ENCODE results near the gene EVA1B. TPM values are rescaled to one million over a fixed set of nuclear protein-coding genes. Genes with fewer than 3 reads are reported as not detected.
A peak's percentile ranks its signal among the peaks of the same experiment; 100 is the strongest.

EVA1B gene
- total RNA-seq, 3 donors from 2014 or later (not counting 1 experiment from before 2014, with no cell fraction given): 4.0 to 8.0 (median 4.9) TPM

DNA sequence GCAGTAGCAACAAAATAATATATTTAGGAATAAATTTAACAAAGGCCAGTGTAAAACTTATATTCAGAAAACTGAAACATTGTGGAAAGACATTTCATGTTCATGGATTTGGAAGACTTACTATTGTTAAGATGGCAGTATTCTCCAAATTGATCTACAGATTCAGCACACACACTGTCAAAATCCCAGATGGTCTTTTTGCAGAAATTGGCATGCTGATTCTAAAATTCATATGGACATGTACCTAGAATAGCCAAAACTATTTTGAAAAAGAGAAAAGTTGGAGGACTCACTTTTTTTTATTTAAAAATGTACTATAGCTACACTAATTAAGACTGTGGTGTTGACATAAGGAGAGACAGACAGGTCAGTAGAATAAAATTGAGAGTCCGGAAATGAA, 49.2 kb downstream of the EVA1B start:
- no peaks in the 10 kb centered on the region for H3K4me1 ChIP-seq (ENCODE audit: control insufficient read depth, insufficient read depth, low read length)
- intact Hi-C loops (cut with micrococcal nuclease): no loop called here
- H3K4me3 Mint-ChIP-seq: no peak overlapping the region
- H3K27me3 Mint-ChIP-seq (ENCODE audit: low read depth in 2 of 2): no peaks in the 10 kb centered on the region
- no peaks in the 10 kb centered on the region for H3K9me3 ChIP-seq (ENCODE audit: control insufficient read depth, insufficient read depth, low read length)
- TF ChIP-seq, protein P1, sequence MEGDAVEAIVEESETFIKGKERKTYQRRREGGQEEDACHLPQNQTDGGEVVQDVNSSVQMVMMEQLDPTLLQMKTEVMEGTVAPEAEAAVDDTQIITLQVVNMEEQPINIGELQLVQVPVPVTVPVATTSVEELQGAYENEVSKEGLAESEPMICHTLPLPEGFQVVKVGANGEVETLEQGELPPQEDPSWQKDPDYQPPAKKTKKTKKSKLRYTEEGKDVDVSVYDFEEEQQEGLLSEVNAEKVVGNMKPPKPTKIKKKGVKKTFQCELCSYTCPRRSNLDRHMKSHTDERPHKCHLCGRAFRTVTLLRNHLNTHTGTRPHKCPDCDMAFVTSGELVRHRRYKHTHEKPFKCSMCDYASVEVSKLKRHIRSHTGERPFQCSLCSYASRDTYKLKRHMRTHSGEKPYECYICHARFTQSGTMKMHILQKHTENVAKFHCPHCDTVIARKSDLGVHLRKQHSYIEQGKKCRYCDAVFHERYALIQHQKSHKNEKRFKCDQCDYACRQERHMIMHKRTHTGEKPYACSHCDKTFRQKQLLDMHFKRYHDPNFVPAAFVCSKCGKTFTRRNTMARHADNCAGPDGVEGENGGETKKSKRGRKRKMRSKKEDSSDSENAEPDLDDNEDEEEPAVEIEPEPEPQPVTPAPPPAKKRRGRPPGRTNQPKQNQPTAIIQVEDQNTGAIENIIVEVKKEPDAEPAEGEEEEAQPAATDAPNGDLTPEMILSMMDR (IDR thresholded peaks at IDR 0.05): no peak
- WGBS (ENCODE audit: insufficient coverage): no CpG with 5 or more reads among the region's 1 CpG
- H3K36me3 ChIP-seq (ENCODE audit: control insufficient read depth, insufficient read depth, low read length): peaks cover 13% of the 10 kb centered on the region
- no peaks in the 10 kb centered on the region for H3K9me3 Mint-ChIP-seq
- ATAC-seq (no peak), DNase-seq (no peak)
- H3K27me3 ChIP-seq (ENCODE audit: control insufficient read depth, insufficient read depth, low read length): no peaks in the 10 kb centered on the region
- peaks cover 13 to 17% of the 10 kb centered on the region in 2 donors for H3K4me1 Mint-ChIP-seq
- H3K27ac ChIP-seq (ENCODE audit: low read length): no peak overlapping the region
- no peak overlapping the region for H3K4me3 ChIP-seq (ENCODE audit: low read length)
- peak overlapping the region in 1 of 2 donors; percentile 84 for H3K27ac Mint-ChIP-seq
- H3K36me3 Mint-ChIP-seq: no peaks in the 10 kb centered on the region

DNA sequence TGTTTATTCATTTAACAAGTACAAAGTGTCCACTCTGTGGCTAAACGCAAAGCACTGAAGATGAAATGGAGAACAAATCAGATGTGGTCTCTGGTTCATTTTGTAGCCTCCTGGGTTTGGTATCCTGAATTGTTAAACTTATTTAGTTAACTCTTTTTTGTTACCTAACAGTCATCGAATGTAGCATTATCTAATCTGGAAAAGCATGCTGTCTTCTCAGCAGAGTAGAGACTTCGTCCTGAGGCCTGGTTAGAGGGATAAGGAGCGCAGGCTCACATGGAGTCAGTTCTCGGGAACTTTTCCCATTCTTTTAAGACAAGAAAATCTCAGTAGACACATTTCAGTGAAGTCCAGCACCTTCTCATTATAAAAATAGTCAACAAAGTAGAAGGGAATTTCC, 50.4 kb downstream of the EVA1B start:
- Histone ChIP-seq H3K27me3 (ENCODE audit: control insufficient read depth, insufficient read depth, low read length) (no peaks in the 10 kb centered on the region), H3K36me3 (ENCODE audit: control insufficient read depth, insufficient read depth, low read length) (peaks cover 20% of the 10 kb centered on the region), H3K27ac (ENCODE audit: low read length) (no peak overlapping the region), H3K9me3 (ENCODE audit: control insufficient read depth, insufficient read depth, low read length) (no peaks in the 10 kb centered on the region), H3K4me3 (ENCODE audit: low read length) (no peak overlapping the region), H3K4me1 (ENCODE audit: control insufficient read depth, insufficient read depth, low read length) (no peaks in the 10 kb centered on the region)
- TF ChIP-seq, protein P1 (IDR thresholded peaks at IDR 0.05): no peak
- ATAC-seq: no peak
- Mint-ChIP-seq H3K4me1 (peaks cover 12 to 14% of the 10 kb centered on the region in 2 donors), H3K36me3 (no peaks in the 10 kb centered on the region), H3K9me3 (no peaks in the 10 kb centered on the region), H3K27ac (peak overlapping the region; percentile 64 to 84), H3K27me3 (ENCODE audit: low read depth in 2 of 2) (no peaks in the 10 kb centered on the region), H3K4me3 (no peak overlapping the region)
- 88% methylated on average over 3 of the region's 5 CpGs for WGBS (ENCODE audit: insufficient coverage)
- intact Hi-C loops (cut with micrococcal nuclease): no loop called here
- DNase-seq: no peak

Other genes with a start within 250 kb of the EVA1B start
- under 1 TPM in 2 of 3 donors, not detected in 1; 0.24 to 0.35 TPM for gene TEKT2, start 239.6 kb downstream of the EVA1B start, total RNA-seq
- 10 to 100 TPM in 2 of 3 donors, 1 to 10 TPM in 1; 9.6 to 15.9 (median 12.4) TPM for gene ADPRS, start 234.8 kb downstream of the EVA1B start, total RNA-seq
- under 1 TPM; 0.09 to 0.20 (median 0.14) TPM for gene COL8A2, start 198.4 kb downstream of the EVA1B start, total RNA-seq
- 10 to 100 TPM; 28.0 to 34.7 (median 34.3) TPM for gene TRAPPC3, start 174.2 kb downstream of the EVA1B start, total RNA-seq
- 100 to 1,000 TPM; 213 to 232 (median 230) TPM for gene MAP7D1, start 167.5 kb downstream of the EVA1B start, total RNA-seq
- 100 to 1,000 TPM in 1 of 3 donors, 10 to 100 TPM in 2; 88.6 to 110 (median 97.4) TPM for gene THRAP3, start 99.2 kb downstream of the EVA1B start, total RNA-seq
- 1 to 10 TPM; 1.9 to 2.6 (median 2.5) TPM for gene SH3D21, start 17.3 kb downstream of the EVA1B start, total RNA-seq
- 10 to 100 TPM; 55.9 to 65.3 (median 59.8) TPM for gene STK40, start 62.3 kb upstream of the EVA1B start, total RNA-seq
- 10 to 100 TPM; 25.2 to 30.4 (median 26.6) TPM for gene LSM10, start 74.3 kb upstream of the EVA1B start, total RNA-seq
- gene OSCP1, start 126.8 kb upstream of the EVA1B start, total RNA-seq: 1 to 10 TPM in 1 of 3 donors, not detected in 2; 2.3 TPM
- gene MRPS15, start 140.7 kb upstream of the EVA1B start, total RNA-seq: 10 to 100 TPM; 28.2 to 38.2 (median 32.0) TPM
- gene CSF3R, start 159.3 kb upstream of the EVA1B start, total RNA-seq: 10 to 100 TPM in 2 of 3 donors, 1 to 10 TPM in 1; 5.7 to 74.9 (median 11.7) TPM